SK-N-SH treated with all-trans-retinoic acid at 6 μM for 48 hours (cell line): ENCODE measurements around the gene PDE3A.

Experiments
- ATAC-seq: fragments of 200-7000 bp; cut with Tn5 transposase; 3 replicates; pipeline ENCODE4 v1.9.1; 2020; ENCODE audit warnings: mild to moderate bottlenecking, moderate library complexity
- ARNTL ChIP-seq: fragments of 450-650 bp; formaldehyde crosslinking; IDR thresholded peaks from 2 replicates; pipeline ENCODE4 v1.5.0; 2020; ENCODE audit warnings: low read depth, mild to moderate bottlenecking, moderate library complexity, borderline replicate concordance
- BACH2 ChIP-seq: fragments of 250-450 bp; sonication (Bioruptor Pico); IDR thresholded peaks from 2 replicates; pipeline ENCODE4 v1.9.0; 2021; ENCODE audit warnings: mild to moderate bottlenecking, borderline replicate concordance
- CSDC2 ChIP-seq: fragments of 250-450 bp; sonication (Bioruptor Pico); IDR thresholded peaks from 2 replicates; pipeline ENCODE4 v1.5.0; 2020; ENCODE audit warnings: mild to moderate bottlenecking, moderate library complexity
- CSRNP3 ChIP-seq: fragments of 250-450 bp; sonication (Bioruptor Pico); IDR thresholded peaks from 2 replicates; pipeline ENCODE4 v1.5.1; 2021; ENCODE audit warnings: mild to moderate bottlenecking, moderate library complexity
- GLIS3 ChIP-seq: fragments of 250-450 bp; sonication (Bioruptor Pico); IDR thresholded peaks from 2 replicates; pipeline ENCODE4 v1.5.0; 2020; ENCODE audit warnings: mild to moderate bottlenecking, moderate library complexity
- ISL1 ChIP-seq: fragments of 250-450 bp; sonication (Bioruptor Pico); IDR thresholded peaks from 2 replicates; pipeline ENCODE4 v2.1.2; 2022; ENCODE audit warnings: mild to moderate bottlenecking, moderate library complexity
- OSR1 ChIP-seq: fragments of 250-450 bp; sonication (Bioruptor Pico); IDR thresholded peaks from 2 replicates; pipeline ENCODE4 v1.8.0; 2022; ENCODE audit warnings: moderate library complexity, mild to moderate bottlenecking, inconsistent platforms
- POU6F1 ChIP-seq: fragments of 250-450 bp; sonication (Bioruptor Pico); IDR thresholded peaks from 2 replicates; pipeline ENCODE4 v1.8.0; 2021; ENCODE audit warnings: low read depth, mild to moderate bottlenecking, moderate library complexity, borderline replicate concordance
- PPARA ChIP-seq: fragments of 250-450 bp; sonication (Bioruptor Pico); IDR thresholded peaks from 2 replicates; pipeline ENCODE4 v1.5.0; 2020; ENCODE audit warnings: mild to moderate bottlenecking, borderline replicate concordance
- RARB ChIP-seq: fragments of 250-450 bp; sonication (Bioruptor Pico); IDR thresholded peaks from 2 replicates; pipeline ENCODE4 v1.8.0; 2021; ENCODE audit warnings: mild to moderate bottlenecking, moderate library complexity
- SNAI2 ChIP-seq: fragments of 250-450 bp; sonication (Bioruptor Pico); IDR thresholded peaks from 2 replicates; pipeline ENCODE4 v1.5.0; 2020; ENCODE audit warnings: mild to moderate bottlenecking, moderate library complexity
- TCF4 ChIP-seq: fragments of 250-450 bp; sonication (Bioruptor Pico); IDR thresholded peaks from 2 replicates; pipeline ENCODE4 v1.8.0; 2021; ENCODE audit warnings: mild to moderate bottlenecking, moderate library complexity, borderline replicate concordance
- TOX ChIP-seq: fragments of 250-450 bp; sonication (Bioruptor Pico); IDR thresholded peaks from 2 replicates; pipeline ENCODE4 v1.8.0; 2021; ENCODE audit warnings: mild to moderate bottlenecking, moderate library complexity, borderline replicate concordance
- ZC3H10 ChIP-seq: fragments of 250-450 bp; sonication (Bioruptor Pico); IDR thresholded peaks from 2 replicates; pipeline ENCODE4 v1.5.1; 2021; ENCODE audit warnings: mild to moderate bottlenecking, moderate library complexity
- ZFP3 ChIP-seq: fragments of 250-450 bp; sonication (Bioruptor Pico); IDR thresholded peaks from 2 replicates; pipeline ENCODE4 v1.5.0; 2020; ENCODE audit warnings: mild to moderate bottlenecking, moderate library complexity
- ZFP30 ChIP-seq: fragments of 450-650 bp; formaldehyde crosslinking; IDR thresholded peaks from 2 replicates; pipeline ENCODE4 v1.5.0; 2022; ENCODE audit warnings: mild to moderate bottlenecking, moderate library complexity
- ZNF565 ChIP-seq: fragments of 450-650 bp; formaldehyde crosslinking; conservative IDR thresholded peaks from 2 replicates; pipeline ENCODE4 v1.5.0; 2020; ENCODE audit warnings: low read depth, mild to moderate bottlenecking, moderate library complexity
- ZNF70 ChIP-seq: fragments of 450-650 bp; formaldehyde crosslinking; IDR thresholded peaks from 2 replicates; pipeline ENCODE4 v1.5.0; 2020; ENCODE audit warnings: mild to moderate bottlenecking, moderate library complexity
- ZNF8 ChIP-seq: fragments of 450-650 bp; formaldehyde crosslinking; IDR thresholded peaks from 2 replicates; pipeline ENCODE4 v1.5.0; 2020; ENCODE audit warnings: mild to moderate bottlenecking, moderate library complexity
- TF ChIP-seq, protein P1 (sequence below): fragments of 250-450 bp; sonication (Bioruptor Pico); IDR thresholded peaks from 2 replicates; pipeline ENCODE4 v1.8.0; 2020; ENCODE audit warnings: mild to moderate bottlenecking, moderate library complexity, borderline replicate concordance
- TF ChIP-seq, protein P2 (sequence below): fragments of 250-450 bp; sonication (Bioruptor Pico); IDR thresholded peaks from 2 replicates; pipeline ENCODE4 v1.5.1; 2020; ENCODE audit warnings: low read depth, mild to moderate bottlenecking, moderate library complexity
- TF ChIP-seq, protein P3 (sequence below): fragments of 250-450 bp; sonication (Bioruptor Pico); IDR thresholded peaks from 2 replicates; pipeline ENCODE4 v1.5.0; 2020; ENCODE audit warnings: mild to moderate bottlenecking, moderate library complexity

Gene PDE3A

GRCh38 chr12:20501958-20502357 lies 133.6 kb downstream of the PDE3A start:
- no peak for ATAC-seq
- TF ChIP-seq CSRNP3 (CRISPR knock-in tag) (no peak), SNAI2 (CRISPR knock-in tag) (no peak), TCF4 (CRISPR knock-in tag) (no peak), ZFP3 (CRISPR knock-in tag) (no peak), OSR1 (no peak), ZNF565 (no peak), ARNTL (CRISPR knock-in tag) (no peak), ZNF8 (CRISPR knock-in tag) (no peak), CSDC2 (CRISPR knock-in tag) (no peak), TOX (CRISPR knock-in tag) (no peak), ZNF70 (CRISPR knock-in tag) (no peak), PPARA (no peak), POU6F1 (CRISPR knock-in tag) (no peak), BACH2 (CRISPR knock-in tag) (no peak), RARB (no peak), GLIS3 (CRISPR knock-in tag) (no peak), ZFP30 (CRISPR knock-in tag) (no peak)
- TF ChIP-seq, protein P1, sequence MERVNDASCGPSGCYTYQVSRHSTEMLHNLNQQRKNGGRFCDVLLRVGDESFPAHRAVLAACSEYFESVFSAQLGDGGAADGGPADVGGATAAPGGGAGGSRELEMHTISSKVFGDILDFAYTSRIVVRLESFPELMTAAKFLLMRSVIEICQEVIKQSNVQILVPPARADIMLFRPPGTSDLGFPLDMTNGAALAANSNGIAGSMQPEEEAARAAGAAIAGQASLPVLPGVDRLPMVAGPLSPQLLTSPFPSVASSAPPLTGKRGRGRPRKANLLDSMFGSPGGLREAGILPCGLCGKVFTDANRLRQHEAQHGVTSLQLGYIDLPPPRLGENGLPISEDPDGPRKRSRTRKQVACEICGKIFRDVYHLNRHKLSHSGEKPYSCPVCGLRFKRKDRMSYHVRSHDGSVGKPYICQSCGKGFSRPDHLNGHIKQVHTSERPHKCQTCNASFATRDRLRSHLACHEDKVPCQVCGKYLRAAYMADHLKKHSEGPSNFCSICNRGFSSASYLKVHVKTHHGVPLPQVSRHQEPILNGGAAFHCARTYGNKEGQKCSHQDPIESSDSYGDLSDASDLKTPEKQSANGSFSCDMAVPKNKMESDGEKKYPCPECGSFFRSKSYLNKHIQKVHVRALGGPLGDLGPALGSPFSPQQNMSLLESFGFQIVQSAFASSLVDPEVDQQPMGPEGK (CRISPR knock-in tag), result no peak
- TF ChIP-seq, protein P2, sequence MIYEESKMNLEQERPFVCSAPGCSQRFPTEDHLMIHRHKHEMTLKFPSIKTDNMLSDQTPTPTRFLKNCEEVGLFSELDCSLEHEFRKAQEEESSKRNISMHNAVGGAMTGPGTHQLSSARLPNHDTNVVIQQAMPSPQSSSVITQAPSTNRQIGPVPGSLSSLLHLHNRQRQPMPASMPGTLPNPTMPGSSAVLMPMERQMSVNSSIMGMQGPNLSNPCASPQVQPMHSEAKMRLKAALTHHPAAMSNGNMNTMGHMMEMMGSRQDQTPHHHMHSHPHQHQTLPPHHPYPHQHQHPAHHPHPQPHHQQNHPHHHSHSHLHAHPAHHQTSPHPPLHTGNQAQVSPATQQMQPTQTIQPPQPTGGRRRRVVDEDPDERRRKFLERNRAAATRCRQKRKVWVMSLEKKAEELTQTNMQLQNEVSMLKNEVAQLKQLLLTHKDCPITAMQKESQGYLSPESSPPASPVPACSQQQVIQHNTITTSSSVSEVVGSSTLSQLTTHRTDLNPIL (CRISPR knock-in tag), result no peak
- TF ChIP-seq, protein P3, sequence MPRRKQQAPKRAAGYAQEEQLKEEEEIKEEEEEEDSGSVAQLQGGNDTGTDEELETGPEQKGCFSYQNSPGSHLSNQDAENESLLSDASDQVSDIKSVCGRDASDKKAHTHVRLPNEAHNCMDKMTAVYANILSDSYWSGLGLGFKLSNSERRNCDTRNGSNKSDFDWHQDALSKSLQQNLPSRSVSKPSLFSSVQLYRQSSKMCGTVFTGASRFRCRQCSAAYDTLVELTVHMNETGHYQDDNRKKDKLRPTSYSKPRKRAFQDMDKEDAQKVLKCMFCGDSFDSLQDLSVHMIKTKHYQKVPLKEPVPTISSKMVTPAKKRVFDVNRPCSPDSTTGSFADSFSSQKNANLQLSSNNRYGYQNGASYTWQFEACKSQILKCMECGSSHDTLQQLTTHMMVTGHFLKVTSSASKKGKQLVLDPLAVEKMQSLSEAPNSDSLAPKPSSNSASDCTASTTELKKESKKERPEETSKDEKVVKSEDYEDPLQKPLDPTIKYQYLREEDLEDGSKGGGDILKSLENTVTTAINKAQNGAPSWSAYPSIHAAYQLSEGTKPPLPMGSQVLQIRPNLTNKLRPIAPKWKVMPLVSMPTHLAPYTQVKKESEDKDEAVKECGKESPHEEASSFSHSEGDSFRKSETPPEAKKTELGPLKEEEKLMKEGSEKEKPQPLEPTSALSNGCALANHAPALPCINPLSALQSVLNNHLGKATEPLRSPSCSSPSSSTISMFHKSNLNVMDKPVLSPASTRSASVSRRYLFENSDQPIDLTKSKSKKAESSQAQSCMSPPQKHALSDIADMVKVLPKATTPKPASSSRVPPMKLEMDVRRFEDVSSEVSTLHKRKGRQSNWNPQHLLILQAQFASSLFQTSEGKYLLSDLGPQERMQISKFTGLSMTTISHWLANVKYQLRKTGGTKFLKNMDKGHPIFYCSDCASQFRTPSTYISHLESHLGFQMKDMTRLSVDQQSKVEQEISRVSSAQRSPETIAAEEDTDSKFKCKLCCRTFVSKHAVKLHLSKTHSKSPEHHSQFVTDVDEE (CRISPR knock-in tag), result no peak

GRCh38 chr12:20503858-20504257 lies 135.5 kb downstream of the PDE3A start:
- ATAC-seq, result no peak
- TF ChIP-seq POU6F1 (CRISPR knock-in tag) (peak; percentile 31; the same call in 1 of the 2 replicates), PPARA (no peak)

- TF ChIP-seq ZC3H10 (CRISPR knock-in tag) (no peak), ISL1 (CRISPR knock-in tag) (0 out of 2 replicates have a peak, but pooled peaks have one; percentile 9)
These were observed 136.7 kb downstream of the PDE3A start for GRCh38 chr12:20505056-20505455.

More at GRCh38 chr12:20505056-20505455, 136.7 kb downstream of the PDE3A start:
- peak; percentile 79 for ATAC-seq
